Activated CD4-positive, alpha-beta T cell treated with anti-CD3 and anti-CD28 coated beads for 24 hours (primary cell): ENCODE data around the gene KREMEN2.
A peak's percentile ranks its signal among the peaks of the same experiment; 100 is the strongest.
"Not testable (repeated sequence)": the region's sequence is repeated elsewhere in the genome, so short reads cannot be mapped to it uniquely, and the experiment has no call there.

Source experiments
- DNase-seq, 2 donors: peaks; one replicate each; pipeline ENCODE4 v3.0.0-alpha.2; 2020; ENCODE audit warnings: low read depth in 2 of 2

Gene KREMEN2, protein sequence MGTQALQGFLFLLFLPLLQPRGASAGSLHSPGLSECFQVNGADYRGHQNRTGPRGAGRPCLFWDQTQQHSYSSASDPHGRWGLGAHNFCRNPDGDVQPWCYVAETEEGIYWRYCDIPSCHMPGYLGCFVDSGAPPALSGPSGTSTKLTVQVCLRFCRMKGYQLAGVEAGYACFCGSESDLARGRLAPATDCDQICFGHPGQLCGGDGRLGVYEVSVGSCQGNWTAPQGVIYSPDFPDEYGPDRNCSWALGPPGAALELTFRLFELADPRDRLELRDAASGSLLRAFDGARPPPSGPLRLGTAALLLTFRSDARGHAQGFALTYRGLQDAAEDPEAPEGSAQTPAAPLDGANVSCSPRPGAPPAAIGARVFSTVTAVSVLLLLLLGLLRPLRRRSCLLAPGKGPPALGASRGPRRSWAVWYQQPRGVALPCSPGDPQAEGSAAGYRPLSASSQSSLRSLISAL

DNA sequence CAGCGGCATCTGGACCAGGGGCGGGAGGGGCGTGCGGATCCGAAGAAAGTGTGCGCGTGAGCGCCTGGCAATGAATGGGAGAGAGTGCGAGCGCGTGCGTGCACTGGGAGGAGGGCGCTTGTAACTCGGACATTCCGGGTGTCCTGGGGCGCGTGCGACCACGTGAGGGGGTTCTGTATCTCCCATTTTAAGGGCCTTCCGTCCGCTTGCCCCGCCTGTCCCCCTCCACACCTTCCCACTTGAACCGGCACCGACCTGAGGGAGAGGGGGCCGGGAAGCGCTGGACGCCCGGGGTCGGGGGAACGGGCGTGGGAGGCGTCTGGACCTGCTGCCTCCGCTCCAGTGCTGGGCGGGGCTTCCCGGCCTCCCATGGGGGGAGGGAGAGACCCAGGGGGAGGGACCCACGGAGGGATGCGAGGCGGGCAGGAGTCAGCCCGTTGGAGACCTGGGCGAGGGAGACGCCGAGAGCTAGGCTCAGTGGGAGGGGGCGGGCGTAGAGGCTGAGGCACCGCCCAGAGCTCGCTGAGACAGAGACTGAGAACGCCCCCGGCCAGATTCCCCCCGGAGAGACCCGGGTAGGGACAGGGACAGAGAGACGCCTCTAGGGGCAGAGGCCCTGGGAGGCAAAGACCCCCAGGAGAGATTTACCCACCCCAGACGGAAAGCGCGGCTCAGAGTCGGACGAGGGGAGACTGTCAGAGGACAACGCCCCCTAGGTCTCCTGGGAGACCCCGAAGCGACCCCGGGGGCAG is at the start of gene KREMEN2:
Gene KREMEN2, plus strand, starts transcription at position 553 of the 752 bp plus-strand sequence. CDS start 246 bp downstream, outside the sequence.
- no peak for DNase-seq

DNA sequence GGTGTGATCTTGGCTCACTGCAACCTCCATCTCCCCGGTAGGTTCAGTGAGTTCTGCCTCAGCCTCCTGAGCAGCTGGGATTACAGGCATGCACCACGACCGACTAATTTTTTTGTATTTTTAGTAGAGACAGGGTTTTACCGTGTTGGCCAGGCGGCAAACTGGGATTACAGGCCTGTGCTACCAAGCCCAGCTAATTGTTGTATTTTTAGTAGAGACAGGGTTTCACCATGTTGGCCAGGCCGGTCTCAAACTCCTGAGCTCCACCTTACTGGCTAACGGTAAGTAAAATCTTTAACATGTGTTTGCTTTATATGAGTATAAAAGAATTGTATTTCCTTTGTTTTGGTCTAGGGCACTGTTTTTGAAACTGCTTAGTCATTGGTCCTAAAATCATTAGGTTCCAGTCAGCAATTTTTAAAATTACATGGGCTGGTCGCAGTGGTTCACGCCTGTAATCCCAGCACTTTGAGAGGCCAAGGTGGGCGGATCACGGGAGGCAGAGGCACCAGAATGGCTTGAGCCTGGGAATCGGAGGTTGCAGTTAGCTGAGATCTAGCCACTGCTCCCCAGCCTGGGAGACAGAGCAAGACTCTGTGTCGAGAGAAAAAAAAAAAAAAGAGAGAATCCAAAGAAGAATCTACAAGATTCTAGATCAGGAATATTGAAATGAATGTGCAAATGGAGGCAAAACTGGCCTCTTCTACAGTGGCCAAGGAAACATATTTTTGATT is 48.7 kb upstream of the KREMEN2 start:
- no peak for DNase-seq

DNA sequence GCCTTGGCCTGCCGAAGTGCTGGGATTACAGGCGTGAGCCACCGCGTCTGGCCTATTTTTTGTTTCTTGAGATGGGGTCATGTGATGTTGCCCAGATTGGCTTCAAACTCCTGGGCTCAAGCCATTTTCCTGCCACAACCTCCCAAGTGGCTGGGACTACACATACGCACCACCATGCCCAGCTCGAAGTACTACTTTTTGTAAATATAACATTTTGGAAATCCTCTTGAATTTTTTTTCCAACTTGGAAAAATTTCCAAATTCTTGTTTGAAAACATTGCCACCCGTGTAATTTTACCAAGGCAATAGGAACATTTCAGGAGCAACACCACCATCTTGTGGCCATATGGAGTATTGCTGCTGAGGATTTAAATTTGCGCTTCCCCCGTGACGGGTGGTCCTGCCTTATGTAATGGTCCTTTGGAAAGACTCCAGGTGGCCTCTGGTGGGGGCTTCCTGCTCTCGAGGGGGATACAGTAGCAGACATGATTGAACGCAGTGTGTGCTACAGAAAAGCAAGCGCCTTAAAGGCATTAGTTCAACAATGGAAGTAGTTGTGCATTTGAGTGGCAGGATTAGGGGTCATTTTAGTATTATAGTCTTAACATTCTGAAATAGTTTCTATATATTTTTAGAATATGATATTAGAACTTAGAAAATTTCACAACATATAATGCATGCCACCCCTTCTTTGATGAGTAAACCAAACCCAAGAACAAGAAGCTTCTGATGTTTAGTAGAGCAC is 44.4 kb upstream of the KREMEN2 start:
- DNase-seq: peak; percentile 30 to 40

DNA sequence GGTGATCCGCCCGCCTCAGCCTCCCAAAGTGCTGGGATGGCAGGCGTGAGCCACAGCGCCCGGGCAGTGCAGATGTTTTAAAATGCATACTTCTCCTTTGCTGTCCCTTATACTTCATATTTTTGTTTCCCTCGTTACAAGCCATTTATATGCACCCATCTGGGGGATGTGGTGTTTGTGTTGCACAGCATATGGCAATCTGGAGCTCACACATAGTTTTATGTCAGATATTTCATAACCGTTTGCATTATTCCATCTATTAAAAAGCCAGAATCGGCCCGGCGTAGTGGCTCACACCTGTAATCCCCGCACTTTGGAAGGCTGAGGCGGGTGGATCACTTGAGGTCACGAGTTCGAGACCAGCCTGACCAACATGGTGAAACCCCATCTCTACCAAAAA is 40.6 kb upstream of the KREMEN2 start:
- DNase-seq: no peak

DNA sequence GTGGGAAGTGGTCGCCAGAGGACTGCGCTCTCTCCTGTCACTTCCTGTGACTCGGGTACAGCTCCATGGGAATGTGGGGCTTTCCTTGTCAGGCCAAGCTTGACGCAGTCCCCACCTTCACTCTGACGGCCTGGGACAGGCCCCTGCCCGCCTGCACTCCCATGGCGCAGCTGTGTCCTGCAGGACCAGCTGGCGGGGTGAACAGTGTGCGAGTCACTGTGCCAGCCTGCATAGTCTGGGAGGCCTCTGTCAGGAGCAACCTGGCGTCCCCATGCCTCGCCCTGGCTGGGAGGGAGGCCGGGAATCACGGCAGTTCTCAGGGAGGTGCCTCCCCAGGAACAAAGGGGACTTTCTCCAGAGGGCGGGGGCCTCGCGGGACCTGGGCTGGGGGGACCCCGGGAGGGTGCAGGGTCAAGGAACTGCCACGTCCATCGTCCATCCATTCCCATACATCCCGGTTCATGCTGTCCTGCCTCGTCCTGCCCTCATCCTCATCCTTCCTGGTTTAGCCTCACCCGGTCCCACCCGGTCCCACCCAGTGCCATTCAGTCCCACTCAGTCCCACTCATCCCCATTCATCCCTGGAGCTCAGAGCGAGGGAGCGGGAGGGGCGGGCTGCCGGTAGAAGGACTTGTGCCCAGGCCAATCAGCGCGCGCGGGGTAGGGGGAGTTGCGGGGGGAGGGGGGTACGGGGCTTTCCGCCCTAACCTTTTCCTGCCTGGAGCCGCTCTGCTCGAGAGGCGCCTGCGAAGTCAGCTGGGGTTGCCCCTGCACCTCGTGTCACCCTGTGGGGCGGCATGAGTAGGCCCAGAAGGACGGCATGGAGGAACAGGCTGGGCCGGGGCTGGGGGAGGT is 38.9 kb upstream of the KREMEN2 start:
- DNase-seq: no peak

DNA sequence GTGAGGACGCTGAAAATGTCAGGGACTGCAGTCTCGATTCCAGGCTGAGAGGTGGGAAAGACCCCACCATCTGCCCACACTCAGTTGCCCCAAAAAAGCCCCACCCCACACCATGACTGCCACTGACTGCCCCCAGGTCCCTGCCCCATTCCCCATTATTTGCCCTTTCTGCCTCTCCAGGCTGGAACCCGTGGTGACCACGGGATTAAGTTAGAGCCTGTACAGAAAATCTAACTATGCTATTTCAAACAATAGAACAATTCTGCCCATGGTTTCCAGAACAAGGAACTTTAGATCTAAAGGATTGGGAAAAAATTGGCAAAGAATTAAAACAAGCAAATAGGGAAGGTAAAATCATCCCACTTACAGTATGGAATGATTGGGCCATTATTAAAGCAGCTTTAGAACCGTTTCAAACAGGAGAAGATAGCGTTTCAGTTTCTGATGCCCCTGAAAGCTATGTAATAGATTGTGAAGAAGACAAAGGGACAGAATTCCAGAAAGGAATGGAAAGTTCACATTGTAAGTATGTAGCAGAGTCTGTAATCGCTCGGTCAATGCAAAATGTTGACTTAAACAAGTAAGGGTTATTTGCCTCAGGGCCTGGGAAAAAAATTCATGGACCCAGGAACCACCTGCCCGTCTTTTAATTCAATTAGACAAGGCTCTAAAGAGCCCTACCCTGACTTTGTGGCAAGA is 38.0 kb upstream of the KREMEN2 start:
- no peak for DNase-seq

DNA sequence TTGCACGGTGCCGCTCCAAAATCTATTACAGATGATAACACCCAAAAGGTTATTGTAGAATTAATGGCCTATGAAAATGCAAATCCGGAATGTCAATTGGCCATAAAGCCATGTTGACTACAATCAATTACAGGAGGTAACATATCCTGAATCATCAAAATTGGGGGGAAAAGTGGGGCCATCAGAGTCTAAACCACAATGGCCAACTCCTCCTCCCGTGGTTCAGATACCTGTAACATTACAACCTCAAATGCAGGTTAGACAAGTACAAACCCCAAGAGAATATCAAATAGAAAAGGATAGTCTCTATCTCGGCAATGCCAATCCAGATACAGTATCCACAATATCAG is 37.5 kb upstream of the KREMEN2 start:
- DNase-seq: no peak

DNA sequence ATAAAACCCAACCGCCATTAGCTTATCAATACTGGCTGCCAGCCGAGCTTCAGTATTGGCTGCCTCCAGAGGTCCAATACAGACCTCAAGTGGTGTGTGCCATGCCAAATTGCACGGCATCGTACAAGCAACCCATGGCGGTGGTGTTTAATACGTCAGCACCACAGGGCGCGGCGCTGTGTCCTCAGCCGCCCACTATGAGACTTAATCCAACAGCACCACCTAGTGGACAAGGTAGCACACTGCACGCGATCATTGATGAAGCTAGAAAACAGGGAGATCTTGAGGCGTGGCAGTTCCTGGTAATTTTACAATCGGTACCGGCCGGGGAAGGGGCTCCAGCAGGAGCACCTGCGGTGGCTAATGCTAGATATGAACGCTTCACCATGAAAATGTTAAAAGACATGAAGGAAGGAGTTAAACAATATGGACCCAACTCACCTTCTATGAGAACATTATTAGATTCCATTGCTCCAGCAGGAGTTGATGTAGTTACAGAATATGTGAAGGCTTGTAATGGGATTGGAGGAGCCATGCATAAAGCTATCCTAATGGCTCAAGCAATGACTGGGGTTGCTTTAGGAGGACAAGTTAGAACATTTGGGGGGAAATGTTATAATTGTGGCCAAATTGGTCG is 36.9 kb upstream of the KREMEN2 start:
- peak; percentile 78 to 87 for DNase-seq

DNA sequence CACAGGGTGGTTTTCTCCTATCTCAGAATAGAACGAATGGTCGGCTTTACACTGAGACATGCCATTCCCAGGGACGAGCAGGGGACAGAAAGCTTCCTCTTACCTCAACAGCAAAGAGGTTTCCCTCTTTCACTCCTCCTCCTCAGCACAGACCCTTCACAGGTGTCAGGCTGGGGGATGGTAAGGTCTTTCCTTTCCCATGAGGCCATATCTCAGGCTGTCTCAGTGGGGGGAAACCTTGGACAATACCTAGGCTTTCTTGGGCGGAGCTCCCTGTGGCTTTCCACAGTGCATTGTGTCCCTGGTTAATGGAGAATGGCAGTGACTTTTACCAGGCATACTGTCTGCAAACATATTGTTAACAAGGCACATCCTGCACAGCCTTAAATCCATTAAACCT is 35.9 kb upstream of the KREMEN2 start:
- DNase-seq: not testable (repeated sequence)

DNA sequence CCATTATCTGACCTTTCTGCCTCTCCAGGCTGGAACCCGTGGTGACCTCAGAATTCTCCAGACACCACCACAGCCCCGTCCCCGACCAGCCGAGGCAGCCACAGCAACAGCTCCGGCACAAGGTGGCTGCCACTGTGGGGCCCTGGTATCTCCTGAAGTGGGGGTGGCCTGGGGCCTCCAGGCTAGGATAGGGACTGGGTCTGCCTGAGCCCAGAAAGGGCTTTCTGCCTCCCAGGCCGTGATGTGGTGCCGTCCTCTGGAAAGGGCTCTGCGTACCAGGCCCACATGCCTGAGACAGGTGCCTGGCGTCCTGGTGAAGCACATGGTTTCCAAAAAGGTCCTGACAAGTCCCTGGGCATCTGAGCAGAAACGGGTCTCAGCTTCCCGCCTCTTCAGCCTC is 35.3 kb upstream of the KREMEN2 start:
- DNase-seq: no peak

DNA sequence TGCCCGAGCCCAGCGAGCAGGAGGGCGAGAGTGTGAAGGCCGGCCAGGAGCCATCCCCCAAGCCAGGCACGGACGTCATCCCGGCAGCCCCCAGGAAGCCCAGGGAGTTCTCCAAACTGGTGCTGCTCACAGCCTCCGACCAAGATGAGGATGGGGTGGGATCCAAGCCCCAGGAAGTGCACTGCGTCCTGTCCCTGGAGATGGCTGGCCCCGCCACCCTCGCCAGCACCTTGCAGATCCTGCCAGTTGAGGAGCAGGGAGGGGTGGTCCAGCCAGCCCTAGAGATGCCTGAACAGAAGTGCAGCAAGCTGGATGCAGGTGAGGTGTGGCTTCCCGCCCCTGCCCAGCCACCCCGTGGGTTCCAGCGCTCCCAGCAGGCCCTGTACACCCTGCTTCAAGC is 34.4 kb upstream of the KREMEN2 start:
- no peak for DNase-seq

DNA sequence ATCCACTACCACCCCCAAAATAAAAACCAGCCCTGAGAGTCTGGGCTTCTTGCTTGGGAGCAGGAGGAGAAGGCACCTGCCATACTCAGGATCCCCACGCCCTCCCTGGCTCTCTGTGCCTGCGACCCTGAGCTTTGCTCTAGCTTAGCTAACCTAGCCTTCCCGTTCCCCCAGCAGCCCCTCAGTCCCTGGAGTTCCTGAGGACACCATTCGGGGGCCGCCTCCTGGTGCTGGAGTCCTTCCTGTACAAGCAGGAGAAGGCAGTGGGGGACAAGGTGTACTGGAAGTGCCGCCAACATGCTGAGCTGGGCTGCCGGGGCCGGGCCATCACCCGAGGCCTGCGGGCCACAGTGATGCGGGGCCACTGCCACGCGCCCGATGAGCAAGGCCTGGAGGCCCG is 33.8 kb upstream of the KREMEN2 start:
- no peak for DNase-seq

DNA sequence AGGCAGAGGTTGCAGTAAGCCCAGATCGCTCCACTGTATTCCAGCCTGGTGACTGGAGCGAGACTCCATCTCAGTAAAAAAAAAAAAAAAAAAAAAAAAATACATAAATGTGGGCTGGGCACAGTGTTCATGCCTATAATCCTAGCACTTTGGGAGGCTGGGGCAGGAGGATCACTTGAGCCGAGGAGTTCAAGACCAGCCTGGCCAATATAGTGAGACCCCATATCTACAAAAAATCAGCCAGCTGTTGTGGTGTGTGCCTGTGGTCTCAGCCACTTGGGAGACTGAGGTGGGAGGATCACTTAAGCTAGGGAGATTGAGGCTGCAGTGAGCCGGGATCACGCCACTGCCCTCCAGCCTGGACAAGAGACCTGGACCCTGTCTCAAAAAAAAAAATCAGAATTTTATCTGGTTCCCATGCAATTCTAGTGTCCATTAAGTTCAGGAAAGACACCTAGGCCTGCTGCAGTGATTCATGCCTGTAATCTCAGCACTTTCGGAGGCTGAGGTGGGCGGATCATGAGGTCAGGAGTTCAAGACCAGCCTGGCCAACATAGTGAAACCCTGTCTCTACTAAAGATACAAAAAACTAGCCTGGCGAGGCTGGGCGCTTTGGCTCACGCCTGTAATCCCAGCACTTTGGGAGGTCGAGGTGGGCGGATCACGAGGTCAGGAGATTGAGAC is 32.7 kb upstream of the KREMEN2 start:
- not testable (repeated sequence) for DNase-seq

DNA sequence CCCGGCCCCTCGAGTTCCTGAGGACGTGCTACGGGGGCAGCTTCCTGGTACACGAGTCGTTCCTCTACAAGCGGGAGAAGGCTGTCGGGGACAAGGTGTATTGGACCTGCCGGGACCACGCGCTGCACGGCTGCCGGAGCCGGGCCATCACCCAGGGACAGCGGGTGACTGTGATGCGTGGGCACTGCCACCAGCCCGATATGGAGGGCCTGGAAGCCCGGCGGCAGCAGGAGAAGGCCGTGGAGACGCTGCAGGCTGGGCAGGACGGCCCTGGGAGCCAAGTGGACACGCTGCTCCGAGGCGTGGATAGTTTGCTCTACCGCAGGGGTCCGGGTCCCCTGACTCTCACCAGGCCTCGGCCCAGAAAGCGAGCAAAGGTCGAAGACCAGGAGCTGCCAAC is 30.9 kb upstream of the KREMEN2 start:
- DNase-seq: no peak

DNA sequence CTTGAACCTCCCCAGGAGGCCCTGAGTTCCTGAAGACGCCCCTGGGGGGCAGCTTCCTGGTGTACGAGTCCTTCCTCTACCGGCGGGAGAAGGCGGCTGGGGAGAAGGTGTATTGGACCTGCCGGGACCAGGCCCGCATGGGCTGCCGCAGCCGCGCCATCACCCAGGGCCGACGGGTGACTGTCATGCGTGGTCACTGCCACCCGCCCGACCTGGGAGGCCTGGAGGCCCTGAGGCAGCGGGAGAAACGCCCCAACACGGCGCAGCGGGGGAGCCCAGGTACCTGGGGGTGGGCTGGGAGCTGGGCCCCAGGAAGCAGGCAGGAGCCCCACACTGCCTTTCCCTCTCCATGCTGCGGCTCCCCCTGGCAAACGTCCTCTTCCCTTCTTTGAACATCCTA is 30.4 kb upstream of the KREMEN2 start:
- DNase-seq: no peak

DNA sequence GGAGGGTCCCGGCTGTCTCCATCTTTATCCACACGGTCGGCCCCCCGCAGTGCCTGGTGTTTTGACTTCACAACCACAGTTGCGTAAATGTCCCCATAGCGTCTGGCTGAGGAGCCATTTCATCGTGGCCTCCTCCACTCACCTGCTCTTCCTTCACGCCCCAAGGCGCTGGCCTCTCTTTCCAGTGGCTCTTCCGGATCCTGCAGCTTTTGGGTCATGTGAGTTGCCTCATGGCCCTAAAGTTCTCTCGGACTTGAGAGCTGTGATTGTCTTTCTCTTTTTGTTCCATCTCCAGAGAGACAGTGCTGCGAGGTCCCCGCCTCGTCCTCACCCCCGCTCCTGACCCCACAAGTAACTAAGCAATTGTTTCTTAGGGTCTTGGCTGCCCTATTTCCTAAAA is 29.6 kb upstream of the KREMEN2 start:
- DNase-seq: no peak

DNA sequence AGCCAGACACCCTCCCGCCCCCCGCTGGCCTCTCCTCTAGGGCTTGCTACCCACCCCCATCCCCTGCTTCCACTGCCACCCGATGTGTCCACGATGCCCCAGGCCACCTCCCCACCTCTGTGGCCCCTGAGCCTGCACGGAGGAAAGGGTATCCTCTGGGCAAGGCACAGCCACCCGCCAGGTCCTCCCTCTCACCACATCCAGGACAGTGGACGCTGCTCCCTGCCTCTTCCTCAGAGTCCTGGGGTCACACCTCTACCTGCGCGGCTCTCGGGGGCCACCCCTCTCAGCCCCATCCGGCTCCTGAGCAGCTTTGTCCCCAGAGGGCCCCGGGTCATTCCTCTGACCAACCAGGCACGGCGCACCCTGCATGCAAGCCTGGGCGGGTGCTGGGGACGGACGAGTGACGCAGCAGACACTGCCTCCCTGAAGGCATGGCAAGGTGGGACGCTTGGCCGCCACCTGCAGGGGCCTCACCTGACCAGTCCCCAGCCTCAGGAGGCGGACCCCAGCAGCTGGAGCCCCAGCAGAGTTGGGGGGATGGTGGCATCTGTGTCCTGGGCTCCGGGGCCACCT is 27.6 kb upstream of the KREMEN2 start:
- DNase-seq: no peak

DNA sequence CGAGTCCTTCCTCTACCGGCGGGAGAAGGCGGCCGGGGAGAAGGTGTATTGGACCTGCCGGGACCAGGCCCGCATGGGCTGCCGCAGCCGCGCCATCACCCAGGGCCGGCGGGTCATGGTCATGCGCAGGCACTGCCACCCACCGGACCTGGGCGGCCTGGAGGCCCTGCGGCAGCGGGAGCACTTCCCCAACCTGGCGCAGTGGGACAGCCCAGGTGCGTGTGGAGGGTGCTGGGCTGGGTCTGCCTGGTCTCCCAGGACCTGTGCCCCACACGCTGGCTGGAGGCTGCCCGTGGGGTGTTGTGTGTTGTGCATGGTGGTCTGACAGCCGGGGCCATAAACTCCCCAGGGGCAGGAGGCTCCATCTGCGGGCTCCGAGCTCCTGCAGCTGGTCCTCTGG is 26.9 kb upstream of the KREMEN2 start:
- no peak for DNase-seq

DNA sequence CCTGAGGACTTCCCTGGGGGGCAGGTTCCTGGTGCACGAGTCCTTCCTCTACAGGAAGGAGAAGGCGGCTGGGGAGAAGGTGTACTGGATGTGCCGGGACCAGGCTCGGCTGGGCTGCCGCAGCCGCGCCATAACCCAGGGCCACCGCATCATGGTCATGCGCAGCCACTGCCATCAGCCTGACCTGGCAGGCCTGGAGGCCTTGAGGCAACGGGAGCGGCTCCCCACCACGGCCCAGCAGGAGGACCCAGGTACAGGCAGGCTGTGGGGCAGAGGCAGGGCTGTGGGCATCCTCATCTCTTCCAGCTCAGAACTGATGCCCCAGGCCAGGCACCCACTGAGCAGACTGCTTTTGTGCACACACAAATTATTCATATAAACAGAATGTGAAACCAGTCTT is 25.9 kb upstream of the KREMEN2 start:
- DNase-seq: no peak
